Loucy (cell line): ENCODE results near the gene THEMIS.

Experiments
- H2AFZ ChIP-seq: fragments of 200-600 bp; sonication (generic); 2 replicates; pipeline ENCODE4 v1.6.0; 2016; ENCODE audit warnings: antibody characterized with exemption, mild to moderate bottlenecking, low read length, moderate library complexity
- H3F3A ChIP-seq: fragments of 200-600 bp; 2 replicates; pipeline ENCODE4 v1.6.0; 2016; ENCODE audit warnings: antibody characterized with exemption, low read depth, mild to moderate bottlenecking
- H3K27me3 ChIP-seq: fragments of 200-600 bp; sonication (generic); 2 replicates; pipeline ENCODE4 v1.6.1; 2014; ENCODE audit warnings: low read length, mild to moderate bottlenecking; ENCODE audit not compliant: insufficient read depth, poor library complexity, severe bottlenecking
- H3K36me3 ChIP-seq: fragments of 200-600 bp; sonication (generic); 2 replicates; pipeline ENCODE4 v1.6.1; 2016; ENCODE audit warnings: low read length; ENCODE audit not compliant: insufficient read depth
- H3K4me1 ChIP-seq: fragments of 200-600 bp; sonication (generic); 2 replicates; pipeline ENCODE4 v1.5.1; 2014; ENCODE audit warnings: low read length, mild to moderate bottlenecking; ENCODE audit not compliant: insufficient read depth, poor library complexity, severe bottlenecking
- H3K4me2 ChIP-seq: fragments of 200-600 bp; sonication (generic); 2 replicates; pipeline ENCODE4 v1.6.0; 2014; ENCODE audit warnings: antibody characterized with exemption, low read length, low read depth, mild to moderate bottlenecking; ENCODE audit not compliant: poor library complexity, severe bottlenecking
- H3K4me3 ChIP-seq: fragments of 200-600 bp; sonication (generic); 2 replicates; pipeline ENCODE4 v1.5.1; 2014; ENCODE audit warnings: low read length, mild to moderate bottlenecking, mixed read lengths; ENCODE audit not compliant: poor library complexity, severe bottlenecking
- H3K79me2 ChIP-seq: fragments of 200-600 bp; sonication (generic); 2 replicates; pipeline ENCODE4 v1.6.1; 2014; ENCODE audit warnings: low read length; ENCODE audit not compliant: insufficient read depth
- H3K9ac ChIP-seq: fragments of 200-600 bp; sonication (generic); 2 replicates; pipeline ENCODE4 v1.6.0; 2014; ENCODE audit warnings: mild to moderate bottlenecking, low read depth, low read length, moderate library complexity; ENCODE audit not compliant: poor library complexity, severe bottlenecking
- H3K9me2 ChIP-seq: fragments of 200-600 bp; sonication (generic); replicated peaks from 2 replicates; pipeline ENCODE4 v1.6.1; 2016; ENCODE audit warnings: low read depth, low read length, mixed read lengths
- H3K9me3 ChIP-seq: fragments of 200-600 bp; sonication (generic); 2 replicates; pipeline ENCODE4 v1.6.1; 2014; ENCODE audit warnings: mild to moderate bottlenecking, antibody characterized with exemption, low read length, low read depth; ENCODE audit not compliant: insufficient read depth
- H4K20me1 ChIP-seq: fragments of 200-600 bp; sonication (generic); 2 replicates; pipeline ENCODE4 v1.6.0; 2014; ENCODE audit warnings: antibody characterized with exemption, low read length, mild to moderate bottlenecking; ENCODE audit not compliant: insufficient read depth, poor library complexity, severe bottlenecking
- CTCF ChIP-seq: fragments of 200-600 bp; sonication (generic); conservative IDR thresholded peaks from 2 replicates; pipeline ENCODE4 v1.5.1; 2014; ENCODE audit warnings: mild to moderate bottlenecking, antibody characterized with exemption, low read length
- EZH2phosphoT487 ChIP-seq: fragments of 200-600 bp; IDR thresholded peaks from 2 replicates; pipeline ENCODE4 v1.6.1; 2018; ENCODE audit warnings: antibody characterized with exemption, mild to moderate bottlenecking, moderate library complexity, borderline replicate concordance

Gene THEMIS

GRCh38 chr6:127923135-127923534 is 22.3 kb upstream of the THEMIS start:
- Histone ChIP-seq H2AFZ (no peak overlapping the region), H4K20me1 (no peaks in the 10 kb centered on the region), H3K27me3 (no peaks in the 10 kb centered on the region), H3K9ac (no peak overlapping the region), H3F3A (peaks cover 9% of the 10 kb centered on the region; the same call in 1 of the 2 replicates), H3K36me3 (no peaks in the 10 kb centered on the region), H3K9me2 (no peaks in the 10 kb centered on the region), H3K4me1 (peaks cover 61% of the 10 kb centered on the region), H3K79me2 (no peaks in the 10 kb centered on the region), H3K4me3 (peak overlapping the region; percentile 31), H3K9me3 (peaks cover 7% of the 10 kb centered on the region; the same call in 1 of the 2 replicates), H3K4me2 (peak overlapping the region; percentile 62)
- no peak for TF ChIP-seq EZH2phosphoT487
- TF ChIP-seq CTCF: no peak

DNA sequence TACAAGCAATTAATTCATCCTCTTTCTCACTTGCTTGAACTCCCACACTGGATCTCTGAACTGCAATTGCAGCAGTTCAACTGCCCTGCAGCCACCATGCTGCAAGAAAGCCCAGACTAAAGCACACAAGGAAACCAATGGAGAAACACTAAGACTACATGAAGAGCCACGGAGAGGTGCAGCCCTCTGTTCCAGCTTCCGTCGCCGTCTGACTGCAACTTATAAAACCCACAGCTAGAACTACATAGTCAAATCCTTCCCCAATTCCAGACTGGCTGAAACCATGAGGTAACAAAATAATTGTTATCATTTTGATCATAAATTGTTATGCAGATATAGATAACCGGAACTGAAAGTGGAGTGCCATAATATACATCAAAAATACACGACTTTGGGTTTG is 21.1 kb upstream of the THEMIS start:
- H3K4me1 ChIP-seq: peaks cover 65% of the 10 kb centered on the region
- no peaks in the 10 kb centered on the region for H3K27me3 ChIP-seq
- H3K9me3 ChIP-seq: peaks cover 7% of the 10 kb centered on the region; the same call in 1 of the 2 replicates
- TF ChIP-seq CTCF: no peak
- no peak for TF ChIP-seq EZH2phosphoT487
- peak overlapping the region; percentile 62 for H3K4me2 ChIP-seq
- H3K36me3 ChIP-seq: no peaks in the 10 kb centered on the region
- peaks cover 9% of the 10 kb centered on the region; the same call in 1 of the 2 replicates for H3F3A ChIP-seq
- no peak overlapping the region for H2AFZ ChIP-seq
- H3K9me2 ChIP-seq: no peaks in the 10 kb centered on the region
- H3K9ac ChIP-seq: no peak overlapping the region
- H4K20me1 ChIP-seq: no peaks in the 10 kb centered on the region
- no peak overlapping the region for H3K4me3 ChIP-seq
- no peaks in the 10 kb centered on the region for H3K79me2 ChIP-seq

DNA sequence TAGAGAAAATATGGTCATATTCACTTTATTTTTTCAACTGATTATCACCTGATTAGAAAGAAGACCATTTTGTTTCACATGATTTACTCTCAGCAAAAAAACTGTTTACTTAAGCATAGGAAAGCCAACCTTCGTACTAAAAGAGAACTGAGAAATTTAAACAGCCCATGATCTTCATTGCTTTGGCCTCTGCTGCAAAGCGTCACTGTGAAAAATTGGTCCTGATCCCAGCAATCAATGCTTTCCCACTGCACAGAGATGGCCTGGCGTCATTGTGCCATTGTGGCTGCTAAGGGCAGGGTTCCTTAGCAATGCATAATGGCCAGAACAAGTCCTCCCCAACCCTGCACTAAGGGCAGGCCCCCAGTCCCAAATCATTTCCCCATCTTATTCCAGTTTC is 19.9 kb upstream of the THEMIS start:
- TF ChIP-seq CTCF (no peak), EZH2phosphoT487 (no peak)

More for the DNA sequence above, 19.9 kb upstream of the THEMIS start:
- no peaks in the 10 kb centered on the region for H3K36me3 ChIP-seq
- H3F3A ChIP-seq: peaks cover 9% of the 10 kb centered on the region; the same call in 1 of the 2 replicates
- no peak overlapping the region for H3K4me3 ChIP-seq
- H3K9me2 ChIP-seq: no peaks in the 10 kb centered on the region
- no peak overlapping the region for H2AFZ ChIP-seq
- peak overlapping the region; percentile 2 for H3K4me2 ChIP-seq
- peaks cover 65% of the 10 kb centered on the region for H3K4me1 ChIP-seq
- no peaks in the 10 kb centered on the region for H3K79me2 ChIP-seq
- peaks cover 4% of the 10 kb centered on the region; the same call in 1 of the 2 replicates for H3K9me3 ChIP-seq
- H4K20me1 ChIP-seq: no peaks in the 10 kb centered on the region
- no peak overlapping the region for H3K9ac ChIP-seq
- H3K27me3 ChIP-seq: no peaks in the 10 kb centered on the region
